HG03280 (cell line): ENCODE data around the gene TCEA3.

ENCODE experiments used
- ATAC-seq: cut with Tn5 transposase; IDR thresholded peaks from one replicate; pipeline ENCODE4 v1.9.1; 2021; ENCODE audit warnings: mild to moderate bottlenecking, moderate library complexity; ENCODE audit not compliant: unreplicated experiment

The TCEA3 gene

GRCh38 chr1:23422241-23422877 is 2.2 kb downstream of the TCEA3 start:
- ATAC-seq = no peak

- ATAC-seq = no peak
Measured at GRCh38 chr1:23421753-23422240, 2.8 kb downstream of the TCEA3 start.

- no peak for ATAC-seq
Measured at GRCh38 chr1:23421343-23421742, 3.2 kb downstream of the TCEA3 start.

- ATAC-seq = no peak
Measured at GRCh38 chr1:23420778-23421177, 3.8 kb downstream of the TCEA3 start.

- no peak for ATAC-seq
Measured at GRCh38 chr1:23419180-23419579, 5.4 kb downstream of the TCEA3 start.

- no peak for ATAC-seq
Measured at GRCh38 chr1:23417570-23417969, 7.0 kb downstream of the TCEA3 start.

GRCh38 chr1:23416964-23417363 is 7.6 kb downstream of the TCEA3 start:
- ATAC-seq = no peak

- no peak for ATAC-seq
Measured at GRCh38 chr1:23408797-23409290, 15.7 kb downstream of the TCEA3 start.

- ATAC-seq = no peak
Measured at GRCh38 chr1:23407016-23407630, 17.4 kb downstream of the TCEA3 start.

GRCh38 chr1:23405946-23406345 is 18.6 kb downstream of the TCEA3 start:
- no peak for ATAC-seq

GRCh38 chr1:23403735-23404486 is 20.6 kb downstream of the TCEA3 start:
- no peak for ATAC-seq

- no peak for ATAC-seq
Measured at GRCh38 chr1:23403355-23403734, 21.2 kb downstream of the TCEA3 start.

- no peak for ATAC-seq
Measured at GRCh38 chr1:23403038-23403336, 21.6 kb downstream of the TCEA3 start.

- no peak for ATAC-seq
Measured at GRCh38 chr1:23402286-23403037, 22.1 kb downstream of the TCEA3 start.

- ATAC-seq = no peak
Measured at GRCh38 chr1:23401313-23401712, 23.2 kb downstream of the TCEA3 start.

- no peak for ATAC-seq
Measured at GRCh38 chr1:23400324-23401114, 24.0 kb downstream of the TCEA3 start.

GRCh38 chr1:23399229-23399628 is 25.3 kb downstream of the TCEA3 start:
- ATAC-seq = no peak

GRCh38 chr1:23397908-23398307 is 26.6 kb downstream of the TCEA3 start:
- ATAC-seq = no peak

- ATAC-seq = no peak
Measured at GRCh38 chr1:23396380-23396779, 28.2 kb downstream of the TCEA3 start.

- ATAC-seq = no peak
Measured at GRCh38 chr1:23395849-23396248, 28.7 kb downstream of the TCEA3 start.
